ENCODE measurements around the gene TDO2.

DNA sequence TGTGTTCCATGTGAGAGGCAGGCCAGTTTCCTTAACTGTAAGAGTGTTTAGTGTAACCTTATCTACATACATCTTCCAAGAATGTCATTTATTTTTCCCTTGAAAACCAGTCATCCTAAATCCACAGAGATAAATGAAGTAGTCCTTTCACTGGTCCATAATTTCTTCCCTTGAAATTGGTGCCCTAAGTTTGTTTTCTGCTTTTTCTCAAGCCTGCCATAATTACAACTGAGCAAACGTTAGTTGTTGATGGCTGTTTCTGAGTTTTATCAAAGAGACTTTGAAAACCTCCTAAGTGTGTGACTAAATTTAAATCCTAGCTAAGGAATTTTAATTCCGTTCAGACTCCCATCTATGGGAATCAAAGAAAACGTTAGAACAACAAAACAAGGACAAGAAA lies 3.6 kb upstream of the TDO2 start:
- TF ChIP-seq SALL1 (CRISPR knock-in tag; IDR thresholded peaks at IDR 0.05) (no peak), HMG20B (CRISPR knock-in tag; conservative IDR thresholded peaks at IDR 0.05) (no peak), TAF15 (IDR thresholded peaks at IDR 0.05; ENCODE audit: low read depth, low read length, poor library complexity, severe bottlenecking) (no peak), CTCF (CRISPR knock-in tag; IDR thresholded peaks at IDR 0.05) (no peak), MYNN (CRISPR knock-in tag; IDR thresholded peaks at IDR 0.05; ENCODE audit: low read depth) (no peak), SP4 (CRISPR knock-in tag; IDR thresholded peaks at IDR 0.05) (no peak), CENPX (CRISPR knock-in tag; IDR thresholded peaks at IDR 0.05) (no peak), SP1 (IDR thresholded peaks at IDR 0.05) (no peak), SP1 (CRISPR knock-in tag; IDR thresholded peaks at IDR 0.05) (no peak)
- TF ChIP-seq, protein P1, sequence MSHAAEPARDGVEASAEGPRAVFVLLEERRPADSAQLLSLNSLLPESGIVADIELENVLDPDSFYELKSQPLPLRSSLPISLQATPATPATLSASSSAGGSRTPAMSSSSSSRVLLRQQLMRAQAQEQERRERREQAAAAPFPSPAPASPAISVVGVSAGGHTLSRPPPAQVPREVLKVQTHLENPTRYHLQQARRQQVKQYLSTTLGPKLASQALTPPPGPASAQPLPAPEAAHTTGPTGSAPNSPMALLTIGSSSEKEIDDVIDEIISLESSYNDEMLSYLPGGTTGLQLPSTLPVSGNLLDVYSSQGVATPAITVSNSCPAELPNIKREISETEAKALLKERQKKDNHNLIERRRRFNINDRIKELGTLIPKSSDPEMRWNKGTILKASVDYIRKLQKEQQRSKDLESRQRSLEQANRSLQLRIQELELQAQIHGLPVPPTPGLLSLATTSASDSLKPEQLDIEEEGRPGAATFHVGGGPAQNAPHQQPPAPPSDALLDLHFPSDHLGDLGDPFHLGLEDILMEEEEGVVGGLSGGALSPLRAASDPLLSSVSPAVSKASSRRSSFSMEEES (CRISPR knock-in tag; IDR thresholded peaks at IDR 0.05): no peak

Data from HepG2 (cell line).